ENCODE results near the gene SLC25A23.

DNA sequence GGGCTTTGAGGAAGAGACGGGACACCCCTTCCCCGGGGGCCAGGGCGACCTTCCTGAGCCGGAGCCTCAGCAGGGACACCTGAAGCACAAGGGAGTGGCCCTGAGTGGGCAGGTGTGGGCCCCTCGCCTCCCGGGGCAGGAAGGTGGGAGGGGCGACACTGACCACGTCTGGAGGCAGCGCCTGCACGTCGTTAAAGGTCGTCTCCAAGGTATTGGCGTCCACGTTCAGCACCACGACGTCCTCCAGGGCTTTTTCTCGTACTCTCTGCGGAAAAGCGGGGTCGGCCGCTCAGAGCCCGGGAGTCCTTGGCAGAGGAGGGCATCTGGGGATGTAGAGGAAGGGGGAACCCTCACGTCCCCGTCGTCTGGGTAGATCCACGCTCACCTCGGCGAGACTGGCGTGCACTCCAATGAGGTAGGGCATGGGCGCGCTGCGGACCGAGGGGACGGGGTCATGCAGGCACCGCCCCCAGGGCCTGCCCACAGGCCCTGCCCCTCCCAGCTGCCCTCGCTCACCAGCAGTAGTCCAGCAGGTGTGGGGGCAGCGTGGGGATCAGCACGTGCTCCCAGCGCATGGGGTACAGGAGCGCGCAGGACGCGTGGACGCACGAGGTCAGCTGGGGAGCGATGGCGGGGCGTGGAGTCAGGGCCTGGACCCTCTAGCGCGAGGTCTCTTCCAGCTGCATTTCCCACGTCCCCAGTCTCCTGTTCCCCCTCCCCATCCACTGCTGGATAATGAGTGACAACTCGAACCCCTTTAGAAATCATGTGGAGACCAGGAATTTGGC is 15.9 kb upstream of the SLC25A23 start:
- no peak for TF ChIP-seq CTCF (IDR thresholded peaks at IDR 0.05)
- TF ChIP-seq POLR2A (IDR thresholded peaks at IDR 0.05) = no peak

Measured in uterus (tissue), 2 donors.